ENCODE results near the gene COL18A1. TPM values are rescaled to one million over a fixed set of nuclear protein-coding genes. Genes with fewer than 3 reads are reported as not detected.

The COL18A1 gene
- total and polyA plus RNA-seq, 10 donors: 35.0 to 208 (median 86.4) TPM

DNA sequence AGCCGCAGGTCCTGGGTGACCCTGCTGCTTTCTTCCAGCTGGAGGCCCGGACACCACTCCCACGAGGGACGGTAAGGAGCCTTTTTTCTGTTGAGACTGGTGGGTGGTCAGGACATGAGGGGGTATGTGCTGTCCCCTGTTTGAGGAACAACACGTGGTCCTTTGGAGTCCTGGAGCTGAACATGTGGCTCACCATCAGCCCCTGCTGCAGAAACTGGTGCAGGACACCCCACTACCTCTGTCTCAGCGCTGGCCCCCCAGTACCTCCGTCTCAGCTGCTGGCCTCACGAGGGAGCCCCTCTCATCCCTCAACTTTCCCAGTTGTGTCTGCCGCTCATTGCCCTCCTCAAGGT lies 102.5 kb downstream of the COL18A1 start:
- Histone ChIP-seq H3K36me3 (peaks cover 0 to 62% (median 21%) of the 10 kb centered on the region in 6 donors), H3K4me3 (no peak overlapping the region), H3K27me3 (replicated peaks in 1 of 7) (no peaks in the 10 kb centered on the region), H3K9me3 (no peaks in the 10 kb centered on the region), H3K27ac (no peak overlapping the region), H3K4me1 (peaks cover 0 to 6% (median 0%) of the 10 kb centered on the region in 6 donors)
- TF ChIP-seq, protein P1, sequence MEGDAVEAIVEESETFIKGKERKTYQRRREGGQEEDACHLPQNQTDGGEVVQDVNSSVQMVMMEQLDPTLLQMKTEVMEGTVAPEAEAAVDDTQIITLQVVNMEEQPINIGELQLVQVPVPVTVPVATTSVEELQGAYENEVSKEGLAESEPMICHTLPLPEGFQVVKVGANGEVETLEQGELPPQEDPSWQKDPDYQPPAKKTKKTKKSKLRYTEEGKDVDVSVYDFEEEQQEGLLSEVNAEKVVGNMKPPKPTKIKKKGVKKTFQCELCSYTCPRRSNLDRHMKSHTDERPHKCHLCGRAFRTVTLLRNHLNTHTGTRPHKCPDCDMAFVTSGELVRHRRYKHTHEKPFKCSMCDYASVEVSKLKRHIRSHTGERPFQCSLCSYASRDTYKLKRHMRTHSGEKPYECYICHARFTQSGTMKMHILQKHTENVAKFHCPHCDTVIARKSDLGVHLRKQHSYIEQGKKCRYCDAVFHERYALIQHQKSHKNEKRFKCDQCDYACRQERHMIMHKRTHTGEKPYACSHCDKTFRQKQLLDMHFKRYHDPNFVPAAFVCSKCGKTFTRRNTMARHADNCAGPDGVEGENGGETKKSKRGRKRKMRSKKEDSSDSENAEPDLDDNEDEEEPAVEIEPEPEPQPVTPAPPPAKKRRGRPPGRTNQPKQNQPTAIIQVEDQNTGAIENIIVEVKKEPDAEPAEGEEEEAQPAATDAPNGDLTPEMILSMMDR (IDR thresholded peaks at IDR 0.05 in 8 of 11, conservative IDR thresholded peaks at IDR 0.05 in 3 of 11): no peak
- peak in 1 of 3 donors; percentile 25 for TF ChIP-seq POLR2AphosphoS5 (IDR thresholded peaks at IDR 0.05)
- peak; percentile 48 for DNase-seq
- WGBS, 5 donors: 83 to 91% (median 87%) methylated on average over 5 to 9 of the region's 9 CpGs
- intact Hi-C loops (cut with DNase I; ENCODE audit: low total_unique reads): no loop called here

DNA sequence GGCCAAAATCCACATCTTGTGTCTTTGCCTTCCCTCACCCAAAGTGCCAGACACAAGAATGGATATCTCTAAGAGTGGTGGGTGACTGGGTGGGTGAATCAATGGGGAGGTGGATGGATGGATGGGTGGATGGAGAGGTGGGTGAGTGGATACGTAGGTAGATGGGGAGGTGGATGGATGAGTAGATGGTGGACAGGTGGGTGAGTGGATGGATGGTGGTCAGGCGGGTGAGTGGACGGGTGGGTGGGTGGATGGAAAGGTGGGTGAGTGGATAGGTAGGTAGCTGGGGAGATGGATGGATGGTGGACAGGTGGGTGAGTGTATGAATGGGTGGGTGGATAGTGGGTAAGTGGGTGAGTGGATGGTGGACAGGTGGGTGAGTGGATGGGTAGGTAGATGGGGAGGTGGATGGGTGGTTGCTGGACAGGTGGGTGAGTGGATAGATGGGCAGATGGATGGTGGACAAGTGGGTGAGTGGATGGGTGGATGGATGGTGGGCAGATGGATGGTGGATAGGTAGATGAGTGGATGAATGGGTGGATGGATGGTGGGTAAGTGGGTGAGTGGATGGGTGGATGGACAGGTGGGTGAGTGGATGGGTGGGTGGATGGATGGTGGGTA lies 103.0 kb downstream of the COL18A1 start:
- Histone ChIP-seq H3K4me3 (no peak overlapping the region), H3K27me3 (replicated peaks in 1 of 7) (no peaks in the 10 kb centered on the region), H3K9me3 (no peaks in the 10 kb centered on the region), H3K27ac (no peak overlapping the region), H3K4me1 (peaks cover 0 to 10% (median 0%) of the 10 kb centered on the region in 6 donors), H3K36me3 (peaks cover 0 to 67% (median 24%) of the 10 kb centered on the region in 6 donors)
- peak; percentile 23 for DNase-seq
- intact Hi-C loops (cut with DNase I; ENCODE audit: low total_unique reads): no loop called here
- TF ChIP-seq, protein P1 (IDR thresholded peaks at IDR 0.05 in 8 of 11, conservative IDR thresholded peaks at IDR 0.05 in 3 of 11): no peak
- 93 to 99% (median 95%) methylated on average over 3 of the region's 3 CpGs for WGBS, 5 donors

DNA sequence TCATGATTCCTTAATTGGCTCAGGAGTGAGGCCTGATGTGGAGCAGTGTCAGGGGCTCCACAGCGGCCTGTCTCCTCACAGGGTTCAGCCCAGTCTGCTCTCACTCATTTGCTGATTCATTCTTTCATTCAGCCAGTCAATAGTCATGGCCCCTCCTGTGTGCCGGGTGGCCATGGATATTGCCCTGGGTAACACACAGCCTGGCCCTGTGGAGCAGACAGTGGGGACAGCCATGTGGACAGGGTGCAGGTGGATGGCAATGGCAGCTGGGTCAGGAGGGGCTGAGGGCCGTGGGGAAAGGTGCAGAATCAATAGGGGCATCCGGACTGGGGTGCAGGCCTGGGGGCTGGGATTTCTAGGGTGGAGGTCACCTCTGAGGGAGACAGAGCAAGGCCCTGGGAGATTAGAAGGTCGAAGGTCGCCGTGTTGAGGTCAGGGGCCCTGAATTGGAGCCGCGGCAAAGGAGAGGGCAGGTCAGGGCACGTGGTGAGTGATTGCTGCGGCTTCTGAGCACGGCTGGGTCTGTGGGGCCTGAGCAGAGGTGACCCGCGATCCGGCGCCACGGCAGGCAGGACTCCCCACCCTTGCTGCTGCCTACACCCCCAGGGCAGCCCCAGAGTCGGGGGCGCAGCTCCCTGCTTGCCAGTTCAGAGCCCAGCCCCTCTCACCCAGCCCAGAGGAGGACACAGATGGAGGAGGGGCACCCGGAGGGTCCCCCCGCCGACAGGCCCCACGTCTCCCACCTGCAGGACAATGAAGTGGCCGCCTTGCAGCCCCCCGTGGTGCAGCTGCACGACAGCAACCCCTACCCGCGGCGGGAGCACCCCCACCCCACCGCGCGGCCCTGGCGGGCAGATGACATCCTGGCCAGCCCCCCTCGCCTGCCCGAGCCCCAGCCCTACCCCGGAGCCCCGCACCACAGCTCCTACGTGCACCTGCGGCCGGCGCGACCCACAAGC lies 103.9 kb downstream of the COL18A1 start:
- WGBS, 5 donors: 75 to 86% (median 82%) methylated on average over 21 to 42 of the region's 42 CpGs
- no peak overlapping the region for H3K27ac ChIP-seq
- H3K4me3 ChIP-seq: no peak overlapping the region
- intact Hi-C loops (cut with DNase I; ENCODE audit: low total_unique reads): no loop called here
- H3K4me1 ChIP-seq: peaks cover 0 to 16% (median 0%) of the 10 kb centered on the region in 6 donors
- TF ChIP-seq POLR2AphosphoS5 (IDR thresholded peaks at IDR 0.05): peak in 2 of 3 donors; percentile 8 to 33
- TF ChIP-seq, protein P1 (IDR thresholded peaks at IDR 0.05 in 8 of 11, conservative IDR thresholded peaks at IDR 0.05 in 3 of 11): no peak
- H3K27me3 ChIP-seq (replicated peaks in 1 of 7): no peaks in the 10 kb centered on the region
- H3K36me3 ChIP-seq: peaks cover 0 to 76% (median 29%) of the 10 kb centered on the region in 6 donors
- peak; percentile 72 for DNase-seq
- no peaks in the 10 kb centered on the region for H3K9me3 ChIP-seq

Measured in spleen (tissue), 11 donors.